Activated CD8-positive, alpha-beta memory T cell treated with anti-CD3 and anti-CD28 coated beads, Interleukin-2, amount 10 ng/mL, durations not matched to agents 7 days and 5 days (primary cell): ENCODE data around the gene FSCN2. TPM values are rescaled to one million over a fixed set of nuclear protein-coding genes. Genes with fewer than 3 reads are reported as not detected.

ENCODE experiments used
- ATAC-seq: fragments of 150-1000 bp; cut with Tn5 transposase; one replicate; pipeline ENCODE4 v1.10.0; 2021; ENCODE audit warnings: moderate library complexity
- CTCF ChIA-PET: fragments of 350-600 bp; sonication (Branson Sonifier 250); formaldehyde crosslinking; loops from one replicate; lab custom pipeline; 2021; ENCODE audit warnings: antibody characterized with exemption; lab: Charles Lee
- DNase-seq: peaks from one replicate; pipeline ENCODE4 v3.0.0-alpha.2; 2020
- H3K27ac Mint-ChIP-seq: one replicate; pipeline ENCODE4 v1.8.0; 2021; ENCODE audit warnings: mild to moderate bottlenecking, mixed read lengths
- H3K27me3 Mint-ChIP-seq: one replicate; pipeline ENCODE4 v1.8.0; 2021; ENCODE audit warnings: mixed read lengths
- H3K36me3 Mint-ChIP-seq: one replicate; pipeline ENCODE4 v1.8.0; 2021; ENCODE audit warnings: mild to moderate bottlenecking, mixed read lengths
- H3K4me1 Mint-ChIP-seq: one replicate; pipeline ENCODE4 v1.8.0; 2021; ENCODE audit warnings: mixed read lengths
- H3K4me3 Mint-ChIP-seq: one replicate; pipeline ENCODE4 v1.8.0; 2021; ENCODE audit warnings: mild to moderate bottlenecking, moderate library complexity, mixed read lengths
- H3K9me3 Mint-ChIP-seq: one replicate; pipeline ENCODE4 v1.8.0; 2022; ENCODE audit warnings: low read depth, mixed read lengths
- total RNA-seq, 2 experiments: library from RNA; stranded (reverse); gene quantifications; one replicate each; pipeline ENCODE4 v1.2.3, GENCODE V29; 2021

Gene FSCN2
- total RNA-seq, 2 experiments from 2014 or later, result 0.41 to 0.56 TPM

- no peak overlapping the region for H3K4me3 Mint-ChIP-seq
- peaks cover 20% of the 10 kb centered on the region for H3K27me3 Mint-ChIP-seq
- DNase-seq, result no peak
- H3K4me1 Mint-ChIP-seq, result no peaks in the 10 kb centered on the region
- no peak for ATAC-seq
- H3K36me3 Mint-ChIP-seq, result no peaks in the 10 kb centered on the region
- no peak overlapping the region for H3K27ac Mint-ChIP-seq
- H3K9me3 Mint-ChIP-seq, result no peaks in the 10 kb centered on the region
- CTCF ChIA-PET, result no interaction called here
Observed at GRCh38 chr17:81498953-81499600, 29.1 kb upstream of the FSCN2 start.

DNA sequence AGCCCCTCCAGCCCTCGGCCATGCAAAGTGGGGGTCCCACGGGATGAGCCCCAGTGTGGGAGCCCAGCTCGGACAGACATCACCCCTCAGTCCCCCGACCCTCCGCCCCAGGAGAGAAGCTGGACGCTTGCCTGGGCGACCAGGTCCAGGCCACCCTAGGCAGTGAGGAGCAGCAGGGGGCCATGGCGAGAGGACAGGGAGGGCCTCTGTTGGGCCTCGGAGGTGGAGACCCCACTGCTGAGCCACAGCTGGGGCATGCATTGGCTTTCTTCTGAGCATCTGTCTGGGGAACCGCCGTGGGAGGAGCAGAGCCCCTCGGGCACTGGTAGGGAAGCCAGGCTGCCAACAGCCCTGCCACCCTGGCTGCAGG is 28.6 kb upstream of the FSCN2 start:
- no peaks in the 10 kb centered on the region for H3K4me1 Mint-ChIP-seq
- no peak overlapping the region for H3K27ac Mint-ChIP-seq
- no peak overlapping the region for H3K4me3 Mint-ChIP-seq
- DNase-seq (no peak), ATAC-seq (no peak)
- no peaks in the 10 kb centered on the region for H3K36me3 Mint-ChIP-seq
- CTCF ChIA-PET, result no interaction called here
- peaks cover 20% of the 10 kb centered on the region for H3K27me3 Mint-ChIP-seq
- H3K9me3 Mint-ChIP-seq, result no peaks in the 10 kb centered on the region

GRCh38 chr17:81500047-81500446 is 28.1 kb upstream of the FSCN2 start:
- Mint-ChIP-seq H3K9me3 (no peaks in the 10 kb centered on the region), H3K36me3 (no peaks in the 10 kb centered on the region), H3K27me3 (peaks cover 23% of the 10 kb centered on the region), H3K27ac (no peak overlapping the region), H3K4me3 (no peak overlapping the region), H3K4me1 (no peaks in the 10 kb centered on the region)
- ATAC-seq (no peak), DNase-seq (no peak)
- CTCF ChIA-PET, result no interaction called here

- CTCF ChIA-PET, result no interaction called here
- Mint-ChIP-seq H3K36me3 (no peaks in the 10 kb centered on the region), H3K27me3 (peaks cover 20% of the 10 kb centered on the region), H3K4me3 (no peak overlapping the region), H3K9me3 (no peaks in the 10 kb centered on the region), H3K4me1 (no peaks in the 10 kb centered on the region), H3K27ac (no peak overlapping the region)
- no peak for ATAC-seq
- DNase-seq, result no peak
Observed at GRCh38 chr17:81502471-81503017, 25.6 kb upstream of the FSCN2 start.

- DNase-seq (no peak), ATAC-seq (no peak)
- Mint-ChIP-seq H3K4me1 (peaks cover 3% of the 10 kb centered on the region), H3K9me3 (no peaks in the 10 kb centered on the region), H3K27ac (no peak overlapping the region), H3K36me3 (peaks cover 5% of the 10 kb centered on the region), H3K27me3 (peaks cover 15% of the 10 kb centered on the region), H3K4me3 (no peak overlapping the region)
- CTCF ChIA-PET, result no interaction called here
Observed at GRCh38 chr17:81503619-81504018, 24.6 kb upstream of the FSCN2 start.

DNA sequence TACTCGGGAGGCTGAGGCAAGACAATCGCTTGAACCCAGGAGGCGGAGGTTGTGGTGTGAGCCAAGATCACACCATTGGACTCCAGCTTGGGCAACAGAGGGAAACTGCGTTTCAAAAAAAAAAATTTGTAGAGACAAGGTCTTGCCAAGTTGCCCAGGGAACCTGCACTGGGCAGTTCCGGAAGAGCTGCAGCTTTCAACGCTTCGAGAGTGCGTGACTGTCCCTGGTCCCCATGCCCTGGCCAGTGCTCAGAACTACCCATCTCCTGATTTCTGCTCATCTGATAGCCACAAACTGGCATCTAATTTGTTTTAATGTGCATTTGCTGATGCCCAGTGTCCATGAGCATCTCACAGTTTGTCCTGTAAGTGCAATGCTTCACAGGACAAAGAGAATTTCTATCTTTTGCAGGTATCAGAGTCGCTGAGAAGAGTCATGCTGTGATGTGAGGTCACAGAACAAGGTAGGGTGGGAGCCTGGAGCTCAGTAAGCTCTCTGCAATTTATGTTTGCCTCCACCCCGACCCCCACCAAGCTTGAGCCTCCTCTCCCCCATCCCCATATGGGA is 19.5 kb upstream of the FSCN2 start:
- H3K4me3 Mint-ChIP-seq, result peak overlapping the region; percentile 99
- no peaks in the 10 kb centered on the region for H3K9me3 Mint-ChIP-seq
- CTCF ChIA-PET, result interaction anchor here (0.8 to 2.4 kb wide), 4 partner anchors 10 to 92 kb away, joined by 3 to 12 read pairs (median 6); no protein-coding TSS in a partner anchor
- peaks cover 43% of the 10 kb centered on the region for H3K36me3 Mint-ChIP-seq
- H3K27me3 Mint-ChIP-seq, result peaks cover 7% of the 10 kb centered on the region
- no peak for ATAC-seq
- peaks cover 19% of the 10 kb centered on the region for H3K4me1 Mint-ChIP-seq
- no peak for DNase-seq
- H3K27ac Mint-ChIP-seq, result peak overlapping the region; percentile 89

DNA sequence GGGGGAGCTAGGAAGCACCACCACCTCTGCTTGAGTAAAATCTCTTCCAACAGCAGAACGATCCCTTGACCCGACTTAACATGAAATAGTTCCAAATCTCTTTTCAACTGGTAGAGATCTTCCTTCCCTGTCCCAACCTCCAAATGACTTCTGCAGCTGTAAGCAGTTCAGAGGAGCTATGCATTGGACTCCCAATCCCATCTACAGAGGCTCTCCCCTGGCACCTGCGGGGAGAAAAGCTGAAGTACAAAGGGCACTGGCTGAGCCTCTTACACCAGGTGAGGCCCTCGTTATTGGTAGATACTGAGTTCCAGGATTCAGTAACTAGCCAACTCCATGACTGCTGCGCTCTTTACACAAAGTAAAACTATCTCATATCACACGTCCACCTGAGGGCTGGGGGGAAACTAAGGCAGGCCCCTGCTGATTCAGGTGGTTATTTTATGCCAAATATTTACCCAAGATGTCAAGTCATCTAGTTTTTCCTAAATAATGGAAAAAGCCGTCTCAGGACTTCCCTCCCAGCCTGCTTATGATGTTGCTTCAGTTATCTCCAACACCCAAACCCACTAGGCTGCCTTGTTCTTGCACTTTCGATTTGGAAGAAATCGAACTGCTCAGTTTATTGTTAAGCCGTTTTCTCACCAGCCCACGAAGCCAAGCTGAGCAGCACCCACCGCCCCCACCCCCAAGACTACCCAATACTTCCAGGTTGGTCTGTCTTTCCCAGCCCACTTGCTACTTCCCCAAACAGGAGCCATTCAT is 18.8 kb upstream of the FSCN2 start:
- CTCF ChIA-PET, result interaction anchor here (0.8 to 2.4 kb wide), 4 partner anchors 9 to 92 kb away, joined by 3 to 12 read pairs (median 6); no protein-coding TSS in a partner anchor
- peaks cover 43% of the 10 kb centered on the region for H3K36me3 Mint-ChIP-seq
- H3K27me3 Mint-ChIP-seq, result peaks cover 7% of the 10 kb centered on the region
- H3K4me3 Mint-ChIP-seq, result peak overlapping the region; percentile 99
- ATAC-seq (no peak), DNase-seq (no peak)
- peaks cover 19% of the 10 kb centered on the region for H3K4me1 Mint-ChIP-seq
- H3K27ac Mint-ChIP-seq, result peak overlapping the region; percentile 89
- no peaks in the 10 kb centered on the region for H3K9me3 Mint-ChIP-seq

DNA sequence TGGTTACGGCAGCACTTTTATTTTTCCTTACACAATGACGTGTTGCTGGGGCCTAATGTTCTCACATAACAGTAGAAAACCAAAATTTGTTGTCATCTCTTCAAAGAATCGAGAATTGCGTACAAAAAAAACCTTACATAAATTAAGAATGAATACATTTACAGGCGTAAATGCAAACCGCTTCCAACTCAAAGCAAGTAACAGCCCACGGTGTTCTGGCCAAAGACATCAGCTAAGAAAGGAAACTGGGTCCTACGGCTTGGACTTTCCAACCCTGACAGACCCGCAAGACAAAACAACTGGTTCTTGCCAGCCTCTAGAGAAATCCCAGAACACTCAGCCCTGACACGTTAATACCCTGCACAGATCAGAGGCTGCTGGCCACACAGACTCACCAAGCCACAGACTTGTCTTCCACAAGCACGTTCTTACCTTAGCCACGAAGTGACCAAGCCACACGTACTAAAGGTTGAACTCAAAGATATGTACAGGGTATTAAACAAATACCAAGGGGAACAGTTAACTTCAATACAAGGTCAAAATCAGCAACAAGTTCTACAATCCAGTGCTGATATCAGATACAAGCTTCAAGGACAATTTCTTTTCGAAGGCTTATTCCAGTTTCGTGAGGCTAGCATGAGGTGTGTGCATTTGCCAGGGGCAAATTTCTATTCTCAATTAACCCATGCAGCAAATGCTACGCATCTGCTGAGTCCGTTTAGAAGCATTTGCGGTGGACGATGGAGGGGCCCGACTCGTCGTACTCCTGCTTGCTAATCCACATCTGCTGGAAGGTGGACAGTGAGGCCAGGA is 18.0 kb upstream of the FSCN2 start:
- peak overlapping the region; percentile 99 for H3K4me3 Mint-ChIP-seq
- DNase-seq (no peak), ATAC-seq (no peak)
- no peaks in the 10 kb centered on the region for H3K9me3 Mint-ChIP-seq
- peak overlapping the region; percentile 89 for H3K27ac Mint-ChIP-seq
- H3K36me3 Mint-ChIP-seq, result peaks cover 43% of the 10 kb centered on the region
- H3K4me1 Mint-ChIP-seq, result peaks cover 19% of the 10 kb centered on the region
- H3K27me3 Mint-ChIP-seq, result peaks cover 2% of the 10 kb centered on the region
- CTCF ChIA-PET, result interaction anchor here (0.7 to 2.4 kb wide), 2 partner anchors 8 to 26 kb away, joined by 3 to 8 read pairs; no protein-coding TSS in a partner anchor

DNA sequence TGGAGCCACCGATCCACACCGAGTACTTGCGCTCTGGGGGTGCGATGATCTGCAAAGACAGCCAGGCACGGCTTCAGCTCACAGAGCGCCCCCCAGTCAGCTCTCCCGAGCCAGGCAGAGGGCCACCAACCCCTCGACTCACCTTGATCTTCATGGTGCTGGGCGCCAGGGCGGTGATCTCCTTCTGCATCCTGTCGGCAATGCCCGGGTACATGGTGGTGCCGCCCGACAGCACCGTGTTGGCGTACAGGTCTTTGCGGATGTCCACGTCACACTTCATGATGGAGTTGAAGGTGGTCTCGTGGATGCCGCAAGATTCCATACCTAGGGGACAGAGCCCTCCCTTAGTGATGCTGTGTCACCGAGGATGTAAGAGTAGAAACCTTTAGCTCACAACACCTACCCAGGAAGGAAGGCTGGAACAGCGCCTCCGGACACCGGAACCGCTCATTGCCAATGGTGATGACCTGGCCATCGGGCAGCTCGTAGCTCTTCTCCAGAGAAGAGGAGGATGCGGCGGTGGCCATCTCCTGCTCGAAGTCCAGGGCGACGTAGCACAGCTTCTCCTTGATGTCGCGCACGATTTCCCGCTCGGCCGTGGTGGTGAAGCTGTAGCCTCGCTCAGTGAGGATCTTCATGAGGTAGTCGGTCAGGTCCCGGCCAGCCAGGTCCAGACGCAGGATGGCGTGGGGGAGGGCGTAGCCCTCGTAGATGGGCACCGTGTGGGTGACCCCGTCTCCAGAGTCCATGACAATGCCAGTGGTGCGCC is 17.2 kb upstream of the FSCN2 start:
- no peak for ATAC-seq

DNA sequence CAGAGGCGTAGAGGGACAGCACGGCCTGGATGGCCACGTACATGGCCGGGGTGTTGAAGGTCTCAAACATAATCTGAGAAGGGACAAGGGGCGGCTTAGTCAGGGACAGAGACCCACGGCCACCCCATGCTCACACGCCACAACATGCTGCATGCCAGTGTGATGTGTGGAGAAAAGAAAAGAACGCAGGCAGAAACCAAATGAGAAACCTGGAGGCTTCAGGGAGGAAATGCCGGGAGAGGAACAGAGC is 16.7 kb upstream of the FSCN2 start:
- CTCF ChIA-PET, result interaction anchor here (1.6 kb wide), 1 partner anchor 41 kb away, joined by 3 read pairs; the partner anchor contains the start of gene FAAP100

More for the DNA sequence above, 17.2 kb upstream of the FSCN2 start:
- peak; percentile 70 for DNase-seq
- no peaks in the 10 kb centered on the region for H3K27me3 Mint-ChIP-seq
- H3K4me1 Mint-ChIP-seq, result peaks cover 25% of the 10 kb centered on the region
- CTCF ChIA-PET, result interaction anchor here (0.7 to 2.4 kb wide), 3 partner anchors 8 to 41 kb away, joined by 3 to 8 read pairs (median 3); partner anchors contain the start of gene FAAP100
- no peaks in the 10 kb centered on the region for H3K9me3 Mint-ChIP-seq
- H3K4me3 Mint-ChIP-seq, result peak overlapping the region; percentile 99
- H3K27ac Mint-ChIP-seq, result peak overlapping the region; percentile 89
- peaks cover 44% of the 10 kb centered on the region for H3K36me3 Mint-ChIP-seq

DNA sequence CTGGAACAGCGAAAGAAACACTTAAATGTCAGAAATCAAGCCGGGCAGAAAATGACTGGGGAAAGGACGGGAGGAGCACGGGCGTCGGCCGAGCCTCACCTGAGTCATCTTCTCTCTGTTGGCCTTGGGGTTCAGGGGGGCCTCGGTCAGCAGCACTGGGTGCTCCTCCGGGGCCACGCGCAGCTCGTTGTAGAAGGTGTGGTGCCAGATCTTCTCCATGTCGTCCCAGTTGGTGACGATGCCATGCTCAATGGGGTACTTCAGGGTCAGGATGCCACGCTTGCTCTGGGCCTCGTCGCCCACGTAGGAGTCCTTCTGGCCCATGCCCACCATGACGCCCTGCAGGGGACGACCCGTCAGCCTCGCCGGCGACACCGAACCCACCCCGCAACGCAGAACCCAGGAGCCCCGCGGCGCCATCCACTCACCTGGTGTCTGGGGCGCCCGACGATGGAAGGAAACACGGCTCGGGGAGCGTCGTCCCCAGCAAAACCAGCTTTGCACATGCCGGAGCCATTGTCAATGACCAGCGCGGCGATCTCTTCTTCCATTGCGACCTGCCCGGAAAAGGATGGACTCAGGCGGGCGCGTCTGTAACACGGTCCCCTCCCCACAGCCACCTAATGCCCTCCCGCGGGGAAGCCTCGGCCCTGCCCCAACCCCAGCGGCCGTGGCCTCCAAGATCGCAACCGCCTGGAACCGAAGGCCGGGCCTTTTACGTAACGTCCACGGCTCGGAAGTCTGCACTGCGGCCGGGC is 16.2 kb upstream of the FSCN2 start:
- H3K27me3 Mint-ChIP-seq, result no peaks in the 10 kb centered on the region
- no peaks in the 10 kb centered on the region for H3K9me3 Mint-ChIP-seq
- CTCF ChIA-PET, result interaction anchor here (1.0 to 1.6 kb wide), 2 partner anchors 27 to 40 kb away, joined by 3 to 5 read pairs; partner anchors contain the start of gene FAAP100
- peak overlapping the region; percentile 99 for H3K4me3 Mint-ChIP-seq
- DNase-seq (peak; percentile 68), ATAC-seq (no peak)
- H3K4me1 Mint-ChIP-seq, result peaks cover 35% of the 10 kb centered on the region
- peak overlapping the region; percentile 89 for H3K27ac Mint-ChIP-seq
- peaks cover 44% of the 10 kb centered on the region for H3K36me3 Mint-ChIP-seq

More for the DNA sequence above, 16.7 kb upstream of the FSCN2 start:
- ATAC-seq, result no peak
- DNase-seq, result no peak
- Mint-ChIP-seq H3K27me3 (no peaks in the 10 kb centered on the region), H3K4me3 (peak overlapping the region; percentile 99), H3K9me3 (no peaks in the 10 kb centered on the region), H3K4me1 (peaks cover 30% of the 10 kb centered on the region), H3K36me3 (peaks cover 44% of the 10 kb centered on the region), H3K27ac (peak overlapping the region; percentile 89)
